ENCODE results near the gene CCDC170. TPM values are rescaled to one million over a fixed set of nuclear protein-coding genes. Genes with fewer than 3 reads are reported as not detected.

CCDC170 gene
- total and polyA plus RNA-seq, 2 of the 8 experiments (the other 6 are each of a cell fraction or from before 2014, with no cell fraction given), result 0.06 to 0.09 TPM

GRCh38 chr6:151497905-151498304, 4.1 kb downstream of the CCDC170 start:
- Histone ChIP-seq H3K18ac (ENCODE audit: extremely low read depth, low read length) (no peak overlapping the region), H2BK5ac (ENCODE audit: low read depth, low read length) (no peak overlapping the region), H3K23me2 (ENCODE audit: low read depth, low read length) (peaks cover 10% of the 10 kb centered on the region), H2AK5ac (ENCODE audit: low read depth, low read length) (no peak overlapping the region), H3K27ac (ENCODE audit: low read depth, low read length) (no peak overlapping the region), H3K79me1 (ENCODE audit: low read depth, low read length) (no peaks in the 10 kb centered on the region), H4K91ac (replicated peaks; ENCODE audit: insufficient read length, low read length) (no peak overlapping the region), H2BK15ac (ENCODE audit: low read length) (no peak overlapping the region), H4K5ac (ENCODE audit: insufficient read length, low read depth, low read length) (no peak overlapping the region), H3K14ac (ENCODE audit: insufficient read length) (no peak overlapping the region), H3K4me1 (replicated peaks in 1 of 4; ENCODE audit: control insufficient read depth in 3 of 4, insufficient read depth in 4 of 4, low read length in 3 of 4) (peaks cover 0 to 5% (median 4%) of the 10 kb centered on the region in 4 experiments; a peak in 5 of 7 replicates), H3K9me3 (ENCODE audit: insufficient read depth in 2 of 2, low read depth in 1 of 2, low read length in 1 of 2) (no peaks in the 10 kb centered on the region), H2BK120ac (replicated peaks; ENCODE audit: low read depth, low read length) (no peak overlapping the region), H3K4me2 (ENCODE audit: insufficient read depth in 1 of 2, low read depth in 2 of 2, low read length in 2 of 2) (no peak overlapping the region; a peak in 1 of 4 replicates), H3K56ac (replicated peaks; ENCODE audit: insufficient read length, low read depth, low read length) (no peak overlapping the region), H4K20me1 (replicated peaks in 1 of 2; ENCODE audit: control insufficient read depth in 1 of 2, insufficient read depth in 2 of 2, low read length in 2 of 2) (no peaks in the 10 kb centered on the region), H2BK20ac (ENCODE audit: low read length) (no peak overlapping the region), H3K79me2 (ENCODE audit: control insufficient read depth in 1 of 2, insufficient read depth in 2 of 2, low read length in 2 of 2) (no peaks in the 10 kb centered on the region), H3K9ac (replicated peaks in 1 of 4; ENCODE audit: extremely low read depth in 1 of 4, low read depth in 3 of 4, low read length in 3 of 4) (no peak overlapping the region), H3K4ac (replicated peaks; ENCODE audit: insufficient read length, low read depth, low read length) (no peak overlapping the region), H3K27me3 (replicated peaks in 1 of 4; ENCODE audit: control insufficient read depth in 3 of 4, extremely low read depth in 1 of 4, insufficient read depth in 3 of 4, low read length in 3 of 4) (peaks cover 0 to 27% (median 18%) of the 10 kb centered on the region in 4 experiments; a peak in 5 of 7 replicates), H2AFZ (ENCODE audit: low read length) (no peak overlapping the region), H3K4me3 (ENCODE audit: extremely low read depth in 1 of 4, insufficient read depth in 2 of 4, low read depth in 3 of 4, low read length in 4 of 4) (no peak overlapping the region), H3K23ac (ENCODE audit: insufficient read length) (no peak overlapping the region), H4K8ac (ENCODE audit: extremely low read depth, insufficient read depth, low read length) (no peak overlapping the region), H2BK12ac (ENCODE audit: low read depth, low read length) (no peak overlapping the region), H3K36me3 (ENCODE audit: control insufficient read depth in 2 of 4, insufficient read depth in 4 of 4, low read length in 3 of 4) (no peaks in the 10 kb centered on the region)
- FAIRE-seq (no peak), DNase-seq (ENCODE audit: low read depth in 1 of 2, low spot score in 2 of 2) (no peak)
- ChIA-PET CTCF (ENCODE audit: partially characterized antibody) (no interaction called here), POLR2A (ENCODE audit: partially characterized antibody) (no interaction called here)
- TF ChIP-seq ATF3 (IDR thresholded peaks at IDR 0.05; ENCODE audit: insufficient read depth, low read depth, low read length), result no peak
- no peak for TF ChIP-seq USF2 (IDR thresholded peaks at IDR 0.05; ENCODE audit: low read length)
- no peak for TF ChIP-seq TBP (IDR thresholded peaks at IDR 0.05; ENCODE audit: low read depth, low read length)
